Measurements from ENCODE around the gene GP1BB. TPM values are rescaled to one million over a fixed set of nuclear protein-coding genes. Genes with fewer than 3 reads are reported as not detected.

Gene GP1BB
- polyA plus RNA-seq, 1 of the 3 experiments (the other 2 are of a cell fraction) = 1.5 TPM

DNA sequence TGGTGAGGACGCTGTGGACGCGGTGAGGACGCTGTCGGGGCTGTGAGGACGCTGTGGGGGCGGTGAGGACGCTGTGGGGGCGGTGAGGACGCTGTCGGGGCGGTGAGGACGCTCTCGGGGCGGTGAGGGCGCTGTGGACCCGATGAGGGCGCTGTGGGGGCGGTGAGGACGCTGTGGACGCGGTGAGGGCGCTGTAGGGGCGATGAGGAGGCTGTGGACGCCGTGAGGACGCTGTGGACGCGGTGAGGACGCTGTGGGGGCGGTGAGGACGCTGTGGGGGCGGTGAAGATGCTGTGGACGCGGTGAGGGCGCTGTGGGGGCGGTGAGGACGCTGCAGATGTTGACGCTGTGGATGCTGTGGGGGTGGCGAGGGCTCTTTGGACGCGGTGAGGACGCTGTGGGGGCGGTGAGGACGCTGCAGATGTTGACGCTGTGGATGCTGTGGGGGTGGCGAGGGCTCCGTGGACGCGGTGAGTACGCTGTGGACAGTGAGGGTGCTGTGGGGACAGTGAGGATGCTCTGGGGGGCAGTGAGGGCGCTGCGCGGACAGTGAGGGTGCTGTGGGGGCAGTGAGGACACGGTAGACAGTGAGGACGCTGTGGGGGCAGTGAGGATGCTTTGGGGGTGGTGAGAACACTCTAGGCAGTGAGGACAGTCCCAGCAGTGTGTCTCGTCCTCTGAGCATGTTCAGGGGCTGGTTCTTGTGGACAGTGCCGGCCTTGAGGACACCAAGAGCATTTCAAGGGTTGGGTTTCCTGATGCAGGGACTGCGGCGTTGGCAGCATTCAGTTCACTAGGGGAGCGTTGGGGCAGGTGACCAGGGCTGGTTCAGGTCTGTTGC lies 4.2 kb downstream of the GP1BB start:
- TF ChIP-seq RAD21 (IDR thresholded peaks at IDR 0.05; ENCODE audit: low read length) (no peak), FOXJ3 (CRISPR knock-in tag; IDR thresholded peaks at IDR 0.05) (no peak), CTCF (IDR thresholded peaks at IDR 0.05) (no peak), GATA2 (CRISPR knock-in tag; IDR thresholded peaks at IDR 0.05) (no peak), RFX5 (IDR thresholded peaks at IDR 0.05; ENCODE audit: low read length) (no peak), POLR2AphosphoS5 (IDR thresholded peaks at IDR 0.05; ENCODE audit: low read depth, low read length) (no peak), EZH2phosphoT487 (IDR thresholded peaks at IDR 0.05; ENCODE audit: borderline replicate concordance, low read depth) (no peak), FOXM1 (IDR thresholded peaks at IDR 0.05; ENCODE audit: low read depth) (no peak), YY1 (IDR thresholded peaks at IDR 0.05; ENCODE audit: low read depth) (no peak), CHD2 (IDR thresholded peaks at IDR 0.05; ENCODE audit: low read length, partially characterized antibody) (no peak)
- TF ChIP-seq, protein P1, sequence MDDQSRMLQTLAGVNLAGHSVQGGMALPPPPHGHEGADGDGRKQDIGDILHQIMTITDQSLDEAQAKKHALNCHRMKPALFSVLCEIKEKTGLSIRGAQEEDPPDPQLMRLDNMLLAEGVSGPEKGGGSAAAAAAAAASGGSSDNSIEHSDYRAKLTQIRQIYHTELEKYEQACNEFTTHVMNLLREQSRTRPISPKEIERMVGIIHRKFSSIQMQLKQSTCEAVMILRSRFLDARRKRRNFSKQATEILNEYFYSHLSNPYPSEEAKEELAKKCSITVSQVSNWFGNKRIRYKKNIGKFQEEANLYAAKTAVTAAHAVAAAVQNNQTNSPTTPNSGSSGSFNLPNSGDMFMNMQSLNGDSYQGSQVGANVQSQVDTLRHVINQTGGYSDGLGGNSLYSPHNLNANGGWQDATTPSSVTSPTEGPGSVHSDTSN (IDR thresholded peaks at IDR 0.05) = no peak
- TF ChIP-seq, protein P2, sequence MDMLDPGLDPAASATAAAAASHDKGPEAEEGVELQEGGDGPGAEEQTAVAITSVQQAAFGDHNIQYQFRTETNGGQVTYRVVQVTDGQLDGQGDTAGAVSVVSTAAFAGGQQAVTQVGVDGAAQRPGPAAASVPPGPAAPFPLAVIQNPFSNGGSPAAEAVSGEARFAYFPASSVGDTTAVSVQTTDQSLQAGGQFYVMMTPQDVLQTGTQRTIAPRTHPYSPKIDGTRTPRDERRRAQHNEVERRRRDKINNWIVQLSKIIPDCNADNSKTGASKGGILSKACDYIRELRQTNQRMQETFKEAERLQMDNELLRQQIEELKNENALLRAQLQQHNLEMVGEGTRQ (IDR thresholded peaks at IDR 0.05; ENCODE audit: borderline replicate concordance, low read depth, low read length) = no peak
- TF ChIP-seq, protein P3, sequence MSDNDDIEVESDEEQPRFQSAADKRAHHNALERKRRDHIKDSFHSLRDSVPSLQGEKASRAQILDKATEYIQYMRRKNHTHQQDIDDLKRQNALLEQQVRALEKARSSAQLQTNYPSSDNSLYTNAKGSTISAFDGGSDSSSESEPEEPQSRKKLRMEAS (IDR thresholded peaks at IDR 0.05; ENCODE audit: low read depth) = no peak
- TF ChIP-seq, protein P4, sequence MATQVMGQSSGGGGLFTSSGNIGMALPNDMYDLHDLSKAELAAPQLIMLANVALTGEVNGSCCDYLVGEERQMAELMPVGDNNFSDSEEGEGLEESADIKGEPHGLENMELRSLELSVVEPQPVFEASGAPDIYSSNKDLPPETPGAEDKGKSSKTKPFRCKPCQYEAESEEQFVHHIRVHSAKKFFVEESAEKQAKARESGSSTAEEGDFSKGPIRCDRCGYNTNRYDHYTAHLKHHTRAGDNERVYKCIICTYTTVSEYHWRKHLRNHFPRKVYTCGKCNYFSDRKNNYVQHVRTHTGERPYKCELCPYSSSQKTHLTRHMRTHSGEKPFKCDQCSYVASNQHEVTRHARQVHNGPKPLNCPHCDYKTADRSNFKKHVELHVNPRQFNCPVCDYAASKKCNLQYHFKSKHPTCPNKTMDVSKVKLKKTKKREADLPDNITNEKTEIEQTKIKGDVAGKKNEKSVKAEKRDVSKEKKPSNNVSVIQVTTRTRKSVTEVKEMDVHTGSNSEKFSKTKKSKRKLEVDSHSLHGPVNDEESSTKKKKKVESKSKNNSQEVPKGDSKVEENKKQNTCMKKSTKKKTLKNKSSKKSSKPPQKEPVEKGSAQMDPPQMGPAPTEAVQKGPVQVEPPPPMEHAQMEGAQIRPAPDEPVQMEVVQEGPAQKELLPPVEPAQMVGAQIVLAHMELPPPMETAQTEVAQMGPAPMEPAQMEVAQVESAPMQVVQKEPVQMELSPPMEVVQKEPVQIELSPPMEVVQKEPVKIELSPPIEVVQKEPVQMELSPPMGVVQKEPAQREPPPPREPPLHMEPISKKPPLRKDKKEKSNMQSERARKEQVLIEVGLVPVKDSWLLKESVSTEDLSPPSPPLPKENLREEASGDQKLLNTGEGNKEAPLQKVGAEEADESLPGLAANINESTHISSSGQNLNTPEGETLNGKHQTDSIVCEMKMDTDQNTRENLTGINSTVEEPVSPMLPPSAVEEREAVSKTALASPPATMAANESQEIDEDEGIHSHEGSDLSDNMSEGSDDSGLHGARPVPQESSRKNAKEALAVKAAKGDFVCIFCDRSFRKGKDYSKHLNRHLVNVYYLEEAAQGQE (IDR thresholded peaks at IDR 0.05; ENCODE audit: low read depth, low read length) = no peak
- Histone ChIP-seq H4K20me1 (ENCODE audit: insufficient read depth) (no peaks in the 10 kb centered on the region), H3K4me1 (ENCODE audit: control insufficient read depth in 1 of 2, insufficient read depth in 2 of 2, low read depth in 1 of 2, low read length in 1 of 2) (peaks cover 0 to 26% of the 10 kb centered on the region in 2 experiments; a peak in 1 of 4 replicates), H3K27ac (ENCODE audit: low read depth in 2 of 2, low read length in 1 of 2) (no peak overlapping the region), H3K9me3 (no peaks in the 10 kb centered on the region), H3K9me2 (no peaks in the 10 kb centered on the region), H3F3A (replicated peaks; ENCODE audit: insufficient read depth) (no peaks in the 10 kb centered on the region), H2AFZ (ENCODE audit: low read depth) (no peak overlapping the region), H3K4me2 (no peak overlapping the region), H3K27me3 (ENCODE audit: insufficient read depth) (no peaks in the 10 kb centered on the region), H3K9ac (no peak overlapping the region), H3K4me3 (ENCODE audit: low read depth in 2 of 2, low read length in 1 of 2) (no peak overlapping the region), H3K36me3 (replicated peaks in 1 of 2; ENCODE audit: control insufficient read depth in 1 of 2, insufficient read depth in 2 of 2, low read length in 1 of 2) (no peaks in the 10 kb centered on the region), H3K79me2 (ENCODE audit: insufficient read depth) (no peaks in the 10 kb centered on the region)
- ChIA-PET CTCF (interaction anchor here (4.0 to 5.9 kb wide), 2 partner anchors 163 to 188 kb away, joined by 43 to 297 read pairs; no protein-coding TSS in a partner anchor), POLR2A (no interaction called here)
- 51% methylated on average over 59 of the region's 61 CpGs for WGBS (ENCODE audit: low lambda C conversion rate)
- no peak for DNase-seq

Data from SK-N-SH (cell line).